Rectal smooth muscle tissue (tissue), 1 donor: Measurements from ENCODE around the gene PSMB2.

ENCODE experiments used
- H3K27ac ChIP-seq: one replicate; pipeline ENCODE4 v1.7.0; 2013; ENCODE audit warnings: low read depth, low read length, inconsistent platforms
- H3K27me3 ChIP-seq: one replicate; pipeline ENCODE4 v1.7.0; 2013; ENCODE audit warnings: low read length; ENCODE audit not compliant: control insufficient read depth, insufficient read depth
- H3K36me3 ChIP-seq: one replicate; pipeline ENCODE4 v1.7.0; 2013; ENCODE audit warnings: low read length; ENCODE audit not compliant: control insufficient read depth, insufficient read depth
- H3K4me1 ChIP-seq: one replicate; pipeline ENCODE4 v1.7.0; 2013; ENCODE audit warnings: low read length; ENCODE audit not compliant: control insufficient read depth, insufficient read depth
- H3K4me3 ChIP-seq: one replicate; pipeline ENCODE4 v1.7.0; 2013; ENCODE audit warnings: low read length
- H3K9ac ChIP-seq: one replicate; pipeline ENCODE4 v1.7.0; 2013; ENCODE audit warnings: low read length

Gene PSMB2

GRCh38 chr1:35603468-35603867 lies 37.9 kb downstream of the PSMB2 start:
- H3K27me3 ChIP-seq, result no peaks in the 10 kb centered on the region
- H3K4me1 ChIP-seq, result no peaks in the 10 kb centered on the region
- H3K27ac ChIP-seq, result no peak overlapping the region
- peaks cover 20% of the 10 kb centered on the region for H3K36me3 ChIP-seq
- H3K9ac ChIP-seq, result no peak overlapping the region
- H3K4me3 ChIP-seq, result no peak overlapping the region

- Histone ChIP-seq H3K27me3 (no peaks in the 10 kb centered on the region), H3K4me1 (no peaks in the 10 kb centered on the region), H3K27ac (no peak overlapping the region), H3K36me3 (peaks cover 21% of the 10 kb centered on the region), H3K4me3 (no peak overlapping the region), H3K9ac (no peak overlapping the region)
Measured at GRCh38 chr1:35600593-35600992, 40.7 kb downstream of the PSMB2 start.

GRCh38 chr1:35599411-35599810 lies 41.9 kb downstream of the PSMB2 start:
- no peak overlapping the region for H3K27ac ChIP-seq
- no peak overlapping the region for H3K4me3 ChIP-seq
- no peaks in the 10 kb centered on the region for H3K4me1 ChIP-seq
- H3K36me3 ChIP-seq, result peaks cover 18% of the 10 kb centered on the region
- no peak overlapping the region for H3K9ac ChIP-seq
- no peaks in the 10 kb centered on the region for H3K27me3 ChIP-seq

- Histone ChIP-seq H3K9ac (no peak overlapping the region), H3K27me3 (no peaks in the 10 kb centered on the region), H3K4me1 (no peaks in the 10 kb centered on the region), H3K27ac (no peak overlapping the region), H3K4me3 (no peak overlapping the region), H3K36me3 (peaks cover 18% of the 10 kb centered on the region)
Measured at GRCh38 chr1:35598895-35599294, 42.4 kb downstream of the PSMB2 start.

- Histone ChIP-seq H3K9ac (no peak overlapping the region), H3K4me1 (no peaks in the 10 kb centered on the region), H3K27ac (no peak overlapping the region), H3K36me3 (peaks cover 9% of the 10 kb centered on the region), H3K27me3 (no peaks in the 10 kb centered on the region), H3K4me3 (no peak overlapping the region)
Measured at GRCh38 chr1:35597870-35598269, 43.5 kb downstream of the PSMB2 start.

- Histone ChIP-seq H3K27me3 (no peaks in the 10 kb centered on the region), H3K9ac (no peak overlapping the region), H3K36me3 (peaks cover 3% of the 10 kb centered on the region), H3K4me3 (no peak overlapping the region), H3K27ac (no peak overlapping the region), H3K4me1 (no peaks in the 10 kb centered on the region)
Measured at GRCh38 chr1:35595684-35596083, 45.6 kb downstream of the PSMB2 start.

- no peak overlapping the region for H3K4me3 ChIP-seq
- no peaks in the 10 kb centered on the region for H3K27me3 ChIP-seq
- H3K36me3 ChIP-seq, result peaks cover 6% of the 10 kb centered on the region
- H3K4me1 ChIP-seq, result no peaks in the 10 kb centered on the region
- no peak overlapping the region for H3K27ac ChIP-seq
- H3K9ac ChIP-seq, result no peak overlapping the region
Measured at GRCh38 chr1:35594005-35594760, 47.1 kb downstream of the PSMB2 start.

GRCh38 chr1:35592991-35593769 lies 48.1 kb downstream of the PSMB2 start:
- H3K4me3 ChIP-seq, result no peak overlapping the region
- no peaks in the 10 kb centered on the region for H3K4me1 ChIP-seq
- no peak overlapping the region for H3K27ac ChIP-seq
- H3K27me3 ChIP-seq, result no peaks in the 10 kb centered on the region
- no peak overlapping the region for H3K9ac ChIP-seq
- peaks cover 6% of the 10 kb centered on the region for H3K36me3 ChIP-seq

GRCh38 chr1:35591211-35591610 lies 50.1 kb downstream of the PSMB2 start:
- Histone ChIP-seq H3K9ac (no peak overlapping the region), H3K27me3 (no peaks in the 10 kb centered on the region), H3K4me1 (no peaks in the 10 kb centered on the region), H3K27ac (no peak overlapping the region), H3K36me3 (peaks cover 3% of the 10 kb centered on the region), H3K4me3 (no peak overlapping the region)

GRCh38 chr1:35590476-35591040 lies 50.8 kb downstream of the PSMB2 start:
- Histone ChIP-seq H3K27ac (no peak overlapping the region), H3K27me3 (no peaks in the 10 kb centered on the region), H3K4me1 (no peaks in the 10 kb centered on the region), H3K4me3 (no peak overlapping the region), H3K36me3 (peaks cover 3% of the 10 kb centered on the region), H3K9ac (no peak overlapping the region)

- H3K4me1 ChIP-seq, result no peaks in the 10 kb centered on the region
- H3K27ac ChIP-seq, result no peak overlapping the region
- H3K9ac ChIP-seq, result no peak overlapping the region
- H3K36me3 ChIP-seq, result peaks cover 3% of the 10 kb centered on the region
- no peak overlapping the region for H3K4me3 ChIP-seq
- no peaks in the 10 kb centered on the region for H3K27me3 ChIP-seq
Measured at GRCh38 chr1:35589516-35590427, 51.6 kb downstream of the PSMB2 start.
